ENCODE results near the gene RCAN2. TPM values are rescaled to one million over a fixed set of nuclear protein-coding genes. Genes with fewer than 3 reads are reported as not detected.

RCAN2 gene
- total and polyA plus RNA-seq, 9 donors = 12.0 to 75.3 (median 16.7) TPM

DNA sequence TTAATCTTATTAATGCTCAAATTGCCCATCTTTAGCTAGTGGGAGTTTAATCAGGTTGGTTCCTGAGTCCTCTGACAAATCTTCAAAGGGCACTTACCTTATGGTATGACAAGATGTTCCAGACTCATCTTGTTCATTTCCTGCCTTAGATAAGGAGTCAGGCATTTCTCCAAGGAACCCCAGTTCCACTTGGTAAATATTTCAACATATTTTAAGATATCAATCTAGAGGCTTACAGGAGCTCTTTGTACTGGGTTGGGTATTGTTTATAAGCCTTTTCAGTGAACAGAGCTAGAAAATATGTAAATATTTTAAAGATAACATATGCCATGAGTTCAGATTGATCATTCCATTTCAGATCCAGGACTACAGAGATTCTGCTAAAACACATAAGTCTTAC, 159.8 kb downstream of the RCAN2 start:
- H3K9me3 ChIP-seq = no peaks in the 10 kb centered on the region
- no peak overlapping the region for H3K27ac ChIP-seq
- no peaks in the 10 kb centered on the region for H3K27me3 ChIP-seq
- TF ChIP-seq, protein P1, sequence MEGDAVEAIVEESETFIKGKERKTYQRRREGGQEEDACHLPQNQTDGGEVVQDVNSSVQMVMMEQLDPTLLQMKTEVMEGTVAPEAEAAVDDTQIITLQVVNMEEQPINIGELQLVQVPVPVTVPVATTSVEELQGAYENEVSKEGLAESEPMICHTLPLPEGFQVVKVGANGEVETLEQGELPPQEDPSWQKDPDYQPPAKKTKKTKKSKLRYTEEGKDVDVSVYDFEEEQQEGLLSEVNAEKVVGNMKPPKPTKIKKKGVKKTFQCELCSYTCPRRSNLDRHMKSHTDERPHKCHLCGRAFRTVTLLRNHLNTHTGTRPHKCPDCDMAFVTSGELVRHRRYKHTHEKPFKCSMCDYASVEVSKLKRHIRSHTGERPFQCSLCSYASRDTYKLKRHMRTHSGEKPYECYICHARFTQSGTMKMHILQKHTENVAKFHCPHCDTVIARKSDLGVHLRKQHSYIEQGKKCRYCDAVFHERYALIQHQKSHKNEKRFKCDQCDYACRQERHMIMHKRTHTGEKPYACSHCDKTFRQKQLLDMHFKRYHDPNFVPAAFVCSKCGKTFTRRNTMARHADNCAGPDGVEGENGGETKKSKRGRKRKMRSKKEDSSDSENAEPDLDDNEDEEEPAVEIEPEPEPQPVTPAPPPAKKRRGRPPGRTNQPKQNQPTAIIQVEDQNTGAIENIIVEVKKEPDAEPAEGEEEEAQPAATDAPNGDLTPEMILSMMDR (IDR thresholded peaks at IDR 0.05) = no peak
- TF ChIP-seq POLR2A (IDR thresholded peaks at IDR 0.05) = no peak
- no peak for TF ChIP-seq EP300 (IDR thresholded peaks at IDR 0.05)
- intact Hi-C loops (cut with DNase I) = no loop called here
- no peak for DNase-seq
- H3K4me1 ChIP-seq (ENCODE audit: insufficient read depth) = peaks cover 8% of the 10 kb centered on the region
- no peak overlapping the region for H3K4me3 ChIP-seq
- H3K36me3 ChIP-seq = no peaks in the 10 kb centered on the region

GRCh38 chr6:46329568-46329967, 161.7 kb downstream of the RCAN2 start:
- intact Hi-C loops (cut with DNase I) = no loop called here
- 18 to 35% (median 22%) methylated on average over 2 of the region's 2 CpGs for WGBS, 3 donors
- peaks cover 15% of the 10 kb centered on the region for H3K4me1 ChIP-seq (ENCODE audit: insufficient read depth)
- H3K9me3 ChIP-seq = no peaks in the 10 kb centered on the region
- TF ChIP-seq, protein P1 (IDR thresholded peaks at IDR 0.05) = no peak
- TF ChIP-seq EP300 (IDR thresholded peaks at IDR 0.05) (no peak), POLR2A (IDR thresholded peaks at IDR 0.05) (no peak)
- DNase-seq = peak in 1 of 5 donors; percentile 22
- no peak overlapping the region for H3K4me3 ChIP-seq
- no peaks in the 10 kb centered on the region for H3K27me3 ChIP-seq
- H3K36me3 ChIP-seq = no peaks in the 10 kb centered on the region
- no peak overlapping the region for H3K27ac ChIP-seq

DNA sequence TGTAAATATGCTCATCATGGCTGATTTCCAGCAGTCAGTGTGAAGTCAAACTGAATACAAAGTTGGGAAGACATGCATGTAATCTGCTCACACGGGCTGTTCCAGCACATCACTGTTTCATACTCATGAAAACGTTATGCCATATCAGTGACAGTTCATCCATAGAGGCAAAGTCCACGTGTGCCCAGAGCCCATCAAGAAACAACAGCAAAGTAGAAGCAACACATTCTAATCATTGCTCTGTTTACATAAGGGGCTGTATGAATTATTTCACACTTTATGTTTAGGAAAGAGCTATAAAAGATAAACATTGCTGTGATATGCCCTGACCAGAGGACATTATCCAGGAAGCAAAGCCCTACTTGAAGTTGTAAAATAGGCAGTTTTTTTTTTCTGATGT, 163.5 kb downstream of the RCAN2 start:
- Histone ChIP-seq H3K27ac (peak overlapping the region in 1 of 2 donors; percentile 27), H3K27me3 (no peaks in the 10 kb centered on the region), H3K4me1 (ENCODE audit: insufficient read depth) (peaks cover 18% of the 10 kb centered on the region), H3K36me3 (no peaks in the 10 kb centered on the region), H3K4me3 (no peak overlapping the region), H3K9me3 (no peaks in the 10 kb centered on the region)
- intact Hi-C loops (cut with DNase I) = no loop called here
- 23 to 33% (median 27%) methylated on average over 3 of the region's 3 CpGs for WGBS, 3 donors
- TF ChIP-seq EP300 (IDR thresholded peaks at IDR 0.05) (no peak), POLR2A (IDR thresholded peaks at IDR 0.05) (no peak)
- TF ChIP-seq, protein P1 (IDR thresholded peaks at IDR 0.05) = no peak
- no peak for DNase-seq

DNA sequence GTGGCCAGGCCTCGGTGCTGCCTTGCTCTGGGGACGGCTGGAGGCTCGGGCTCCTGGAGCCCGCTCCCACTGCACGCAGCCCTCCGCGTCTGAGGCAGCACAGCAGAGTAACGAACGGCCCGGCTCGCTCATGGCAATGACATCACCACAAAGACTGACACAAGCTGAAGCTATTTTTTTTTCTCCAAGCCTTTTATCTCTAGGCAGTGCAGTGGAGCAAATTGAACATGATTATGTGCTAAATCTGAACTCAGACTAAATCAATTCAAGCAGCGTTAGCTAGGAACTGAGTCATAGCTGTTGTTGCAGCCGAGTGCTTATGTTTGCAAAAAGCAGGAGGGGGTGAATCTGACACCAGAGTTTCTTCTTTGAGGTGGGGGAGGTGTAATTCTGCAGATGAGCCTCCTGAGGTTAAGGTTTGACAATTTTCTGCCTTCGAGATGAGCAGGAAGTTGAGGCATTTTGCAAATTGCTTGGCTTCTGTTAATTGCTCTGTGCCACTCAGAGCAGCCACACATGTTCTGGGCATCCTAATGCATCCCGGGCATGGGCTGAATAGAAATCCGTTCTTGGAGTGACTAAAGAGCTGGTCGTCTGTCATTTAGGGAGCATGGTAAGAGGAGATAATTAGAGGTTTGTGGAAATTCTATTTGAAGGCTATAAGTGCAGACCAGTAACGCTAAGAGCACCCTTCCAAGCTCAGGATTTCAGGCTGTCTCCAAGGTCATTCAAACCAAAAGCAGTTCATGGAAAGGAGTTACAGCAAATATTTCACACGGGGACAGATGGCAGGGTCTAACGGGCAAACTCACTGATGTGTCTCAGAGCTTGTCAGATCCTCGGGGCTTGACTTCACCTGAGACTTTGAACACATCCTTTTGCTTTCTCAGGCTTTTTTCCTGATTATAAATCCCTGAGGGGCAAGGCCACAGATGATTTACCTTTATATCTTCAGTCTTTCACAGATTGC, 165.4 kb downstream of the RCAN2 start:
- peaks cover 31% of the 10 kb centered on the region for H3K4me1 ChIP-seq (ENCODE audit: insufficient read depth)
- no peaks in the 10 kb centered on the region for H3K27me3 ChIP-seq
- 25 to 34% (median 27%) methylated on average over 21 of the region's 21 CpGs for WGBS, 3 donors
- TF ChIP-seq, protein P1 (IDR thresholded peaks at IDR 0.05) = no peak
- no peak for TF ChIP-seq POLR2A (IDR thresholded peaks at IDR 0.05)
- H3K36me3 ChIP-seq = no peaks in the 10 kb centered on the region
- DNase-seq = peak in 4 of 5 donors; percentile 26 to 42 (median 36)
- H3K27ac ChIP-seq = peak overlapping the region in 1 of 2 donors; percentile 42
- no peak overlapping the region for H3K4me3 ChIP-seq
- no peaks in the 10 kb centered on the region for H3K9me3 ChIP-seq
- intact Hi-C loops (cut with DNase I) = no loop called here

All from ovary (tissue), 9 donors.